GM12891 (cell line): ENCODE data around the gene RUFY3.

Source experiments
- POLR2A ChIP-seq: IDR thresholded peaks from 2 replicates; pipeline ENCODE4 v1.6.1; 2011; ENCODE audit warnings: low read depth, low read length, control low read depth
- POLR2AphosphoS5 ChIP-seq: IDR thresholded peaks from 2 replicates; pipeline ENCODE4 v1.6.1; 2011; ENCODE audit warnings: low read depth, low read length, control low read depth
- TAF1 ChIP-seq: IDR thresholded peaks from 2 replicates; pipeline ENCODE4 v1.6.1; 2011; ENCODE audit warnings: low read depth, low read length, control low read depth

DNA sequence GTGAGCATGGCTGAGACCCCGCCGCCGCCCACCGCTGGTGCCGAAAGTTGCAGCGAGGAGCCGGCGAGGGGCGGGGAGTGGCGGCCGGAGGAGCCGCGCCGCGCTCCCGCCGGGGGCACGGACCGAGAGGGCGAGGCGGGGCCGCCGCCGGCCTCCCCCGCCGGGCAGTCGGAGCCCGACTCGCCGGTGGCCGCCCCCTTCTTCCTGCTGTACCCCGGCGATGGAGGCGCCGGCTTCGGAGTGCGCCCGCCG is 16.9 kb upstream of the RUFY3 start:
- TF ChIP-seq POLR2A (no peak), TAF1 (no peak), POLR2AphosphoS5 (no peak)
